Stimulated activated memory B cell treated with anti-CD40 and anti-IgM and Interleukin-4, amounts not matched to agents 10 μg/mL and 1 μg/mL and 100 μg/mL, for 72 hours (primary cell): ENCODE data around the gene CPXM1.
"Not testable (repeated sequence)": the region's sequence is repeated elsewhere in the genome, so short reads cannot be mapped to it uniquely, and the experiment has no call there.

Experiments
- ATAC-seq: fragments of 150-1000 bp; cut with Tn5 transposase; 2 replicates; pipeline ENCODE4 v1.10.0; 2021
- H3K27ac Mint-ChIP-seq: one replicate; pipeline ENCODE4 v1.8.0; 2022; ENCODE audit warnings: mild to moderate bottlenecking, mixed read lengths
- H3K27me3 Mint-ChIP-seq: one replicate; pipeline ENCODE4 v1.8.0; 2022; ENCODE audit warnings: mixed read lengths
- H3K36me3 Mint-ChIP-seq: one replicate; pipeline ENCODE4 v1.8.0; 2022; ENCODE audit warnings: mixed read lengths
- H3K4me1 Mint-ChIP-seq: one replicate; pipeline ENCODE4 v1.8.0; 2022; ENCODE audit warnings: mixed read lengths
- H3K4me3 Mint-ChIP-seq: one replicate; pipeline ENCODE4 v1.8.0; 2022; ENCODE audit warnings: mild to moderate bottlenecking, moderate library complexity, mixed read lengths
- H3K9me3 Mint-ChIP-seq: one replicate; pipeline ENCODE4 v1.8.0; 2022; ENCODE audit warnings: mixed read lengths

Gene CPXM1

GRCh38 chr20:2815242-2815900 lies 14.9 kb upstream of the CPXM1 start:
- peaks cover 96% of the 10 kb centered on the region for H3K27me3 Mint-ChIP-seq

GRCh38 chr20:2814587-2815051 lies 14.2 kb upstream of the CPXM1 start, which contains the start of gene C20orf141:
TSS of gene C20orf141 (plus strand) at chr20:2814987. CDS start at chr20:2815185, 198 bp downstream.
- no peaks in the 10 kb centered on the region for H3K4me1 Mint-ChIP-seq
- no peak within 1 kb of the TSS for H3K27ac Mint-ChIP-seq
- H3K9me3 Mint-ChIP-seq: peaks cover 7% of the 10 kb centered on the region
- no peak for ATAC-seq
- H3K36me3 Mint-ChIP-seq: no peaks in the 10 kb centered on the region
- no peak within 1 kb of the TSS for H3K4me3 Mint-ChIP-seq
- H3K27me3 Mint-ChIP-seq: peaks cover 89% of the 10 kb centered on the region

More at GRCh38 chr20:2815242-2815900, 14.9 kb upstream of the CPXM1 start:
- H3K9me3 Mint-ChIP-seq: peaks cover 7% of the 10 kb centered on the region
- H3K36me3 Mint-ChIP-seq: no peaks in the 10 kb centered on the region
- peaks cover 3% of the 10 kb centered on the region for H3K4me1 Mint-ChIP-seq
- no peak for ATAC-seq
- no peak overlapping the region for H3K4me3 Mint-ChIP-seq
- no peak overlapping the region for H3K27ac Mint-ChIP-seq

GRCh38 chr20:2814076-2814475 lies 13.6 kb upstream of the CPXM1 start:
- peaks cover 88% of the 10 kb centered on the region for H3K27me3 Mint-ChIP-seq

GRCh38 chr20:2812189-2812588 lies 11.8 kb upstream of the CPXM1 start:
- no peaks in the 10 kb centered on the region for H3K4me1 Mint-ChIP-seq
- peaks cover 85% of the 10 kb centered on the region for H3K27me3 Mint-ChIP-seq
- no peaks in the 10 kb centered on the region for H3K36me3 Mint-ChIP-seq
- no peak overlapping the region for H3K27ac Mint-ChIP-seq
- ATAC-seq: no peak
- H3K9me3 Mint-ChIP-seq: peaks cover 7% of the 10 kb centered on the region
- no peak overlapping the region for H3K4me3 Mint-ChIP-seq

More at GRCh38 chr20:2814076-2814475, 13.6 kb upstream of the CPXM1 start:
- Mint-ChIP-seq H3K27ac (no peak overlapping the region), H3K4me1 (no peaks in the 10 kb centered on the region), H3K9me3 (peaks cover 7% of the 10 kb centered on the region), H3K36me3 (no peaks in the 10 kb centered on the region), H3K4me3 (no peak overlapping the region)
- ATAC-seq: no peak

- peaks cover 83% of the 10 kb centered on the region for H3K27me3 Mint-ChIP-seq
- no peak overlapping the region for H3K4me3 Mint-ChIP-seq
- ATAC-seq: no peak
- H3K36me3 Mint-ChIP-seq: no peaks in the 10 kb centered on the region
- H3K4me1 Mint-ChIP-seq: no peaks in the 10 kb centered on the region
- peaks cover 7% of the 10 kb centered on the region for H3K9me3 Mint-ChIP-seq
- H3K27ac Mint-ChIP-seq: no peak overlapping the region
These were observed 9.3 kb upstream of the CPXM1 start for GRCh38 chr20:2809690-2810089.

- peaks cover 74% of the 10 kb centered on the region for H3K27me3 Mint-ChIP-seq
- H3K4me3 Mint-ChIP-seq, H3K4me1 Mint-ChIP-seq, H3K9me3 Mint-ChIP-seq, H3K36me3 Mint-ChIP-seq, ATAC-seq, H3K27ac Mint-ChIP-seq: not testable (repeated sequence)
These were observed 7.5 kb upstream of the CPXM1 start for GRCh38 chr20:2807929-2808328.

GRCh38 chr20:2807019-2807418 lies 6.6 kb upstream of the CPXM1 start:
- no peaks in the 10 kb centered on the region for H3K4me1 Mint-ChIP-seq
- H3K27ac Mint-ChIP-seq: no peak overlapping the region
- no peak for ATAC-seq
- no peaks in the 10 kb centered on the region for H3K36me3 Mint-ChIP-seq
- H3K9me3 Mint-ChIP-seq: peaks cover 1% of the 10 kb centered on the region
- H3K27me3 Mint-ChIP-seq: peaks cover 74% of the 10 kb centered on the region
- H3K4me3 Mint-ChIP-seq: no peak overlapping the region

- Mint-ChIP-seq H3K27ac (no peak overlapping the region), H3K27me3 (peaks cover 71% of the 10 kb centered on the region), H3K4me3 (no peak overlapping the region), H3K9me3 (no peaks in the 10 kb centered on the region), H3K36me3 (no peaks in the 10 kb centered on the region), H3K4me1 (peaks cover 2% of the 10 kb centered on the region)
- no peak for ATAC-seq
These were observed 5.9 kb upstream of the CPXM1 start for GRCh38 chr20:2806351-2806701.

- H3K4me3 Mint-ChIP-seq: no peak overlapping the region
- no peaks in the 10 kb centered on the region for H3K36me3 Mint-ChIP-seq
- H3K9me3 Mint-ChIP-seq: no peaks in the 10 kb centered on the region
- peak; percentile 18 for ATAC-seq
- peaks cover 71% of the 10 kb centered on the region for H3K27me3 Mint-ChIP-seq
- peaks cover 7% of the 10 kb centered on the region for H3K4me1 Mint-ChIP-seq
- H3K27ac Mint-ChIP-seq: no peak overlapping the region
These were observed 5.4 kb upstream of the CPXM1 start for GRCh38 chr20:2805689-2806350.

GRCh38 chr20:2804852-2805688 lies 4.6 kb upstream of the CPXM1 start:
- Mint-ChIP-seq H3K27me3 (peaks cover 77% of the 10 kb centered on the region), H3K27ac (no peak overlapping the region), H3K4me1 (peaks cover 13% of the 10 kb centered on the region), H3K36me3 (no peaks in the 10 kb centered on the region), H3K9me3 (no peaks in the 10 kb centered on the region), H3K4me3 (no peak overlapping the region)
- ATAC-seq: peak; percentile 18

GRCh38 chr20:2804041-2804828 lies 3.8 kb upstream of the CPXM1 start:
- Mint-ChIP-seq H3K4me3 (no peak overlapping the region), H3K27ac (no peak overlapping the region), H3K9me3 (no peaks in the 10 kb centered on the region), H3K36me3 (no peaks in the 10 kb centered on the region), H3K27me3 (peaks cover 82% of the 10 kb centered on the region), H3K4me1 (peaks cover 21% of the 10 kb centered on the region)
- no peak for ATAC-seq

GRCh38 chr20:2801286-2801728 lies 880 bp upstream of the CPXM1 start:
- H3K4me1 Mint-ChIP-seq: peaks cover 32% of the 10 kb centered on the region
- H3K27ac Mint-ChIP-seq: no peak overlapping the region
- no peak for ATAC-seq
- H3K27me3 Mint-ChIP-seq: peaks cover 84% of the 10 kb centered on the region
- no peaks in the 10 kb centered on the region for H3K36me3 Mint-ChIP-seq
- H3K4me3 Mint-ChIP-seq: peak overlapping the region; percentile 32
- no peaks in the 10 kb centered on the region for H3K9me3 Mint-ChIP-seq

GRCh38 chr20:2799688-2800520 lies 523 bp downstream of the CPXM1 start:
- H3K9me3 Mint-ChIP-seq: no peaks in the 10 kb centered on the region
- ATAC-seq: no peak
- peaks cover 32% of the 10 kb centered on the region for H3K4me1 Mint-ChIP-seq
- peak overlapping the region; percentile 69 for H3K4me3 Mint-ChIP-seq
- H3K36me3 Mint-ChIP-seq: no peaks in the 10 kb centered on the region
- peaks cover 75% of the 10 kb centered on the region for H3K27me3 Mint-ChIP-seq
- H3K27ac Mint-ChIP-seq: peak overlapping the region; percentile 31

- no peak for ATAC-seq
- Mint-ChIP-seq H3K9me3 (no peaks in the 10 kb centered on the region), H3K4me1 (peaks cover 32% of the 10 kb centered on the region), H3K36me3 (no peaks in the 10 kb centered on the region), H3K27me3 (peaks cover 70% of the 10 kb centered on the region), H3K4me3 (peak overlapping the region; percentile 69), H3K27ac (peak overlapping the region; percentile 31)
These were observed 1.2 kb downstream of the CPXM1 start for GRCh38 chr20:2799271-2799670.
